GM19324 (cell line): ENCODE results near the gene STK32C.

Experiments used
- ATAC-seq: cut with Tn5 transposase; IDR thresholded peaks from one replicate; pipeline ENCODE4 v1.9.1; 2021; ENCODE audit warnings: mild to moderate bottlenecking, moderate library complexity; ENCODE audit not compliant: unreplicated experiment, low FRiP score

STK32C gene

GRCh38 chr10:132289439-132289838 is 18.3 kb downstream of the STK32C start:
- ATAC-seq, result no peak

GRCh38 chr10:132283604-132284382 is 24.0 kb downstream of the STK32C start:
- no peak for ATAC-seq

- ATAC-seq, result no peak
These were observed 24.8 kb downstream of the STK32C start for GRCh38 chr10:132282667-132283603.

GRCh38 chr10:132281915-132282666 is 25.7 kb downstream of the STK32C start:
- ATAC-seq, result no peak

GRCh38 chr10:132280646-132281074 is 27.1 kb downstream of the STK32C start:
- no peak for ATAC-seq

GRCh38 chr10:132279873-132280645 is 27.7 kb downstream of the STK32C start:
- no peak for ATAC-seq

- no peak for ATAC-seq
These were observed 30.4 kb downstream of the STK32C start for GRCh38 chr10:132277311-132277741.

- no peak for ATAC-seq
These were observed 31.0 kb downstream of the STK32C start for GRCh38 chr10:132276706-132277105.

- no peak for ATAC-seq
These were observed 31.5 kb downstream of the STK32C start for GRCh38 chr10:132276179-132276675.

GRCh38 chr10:132275426-132276178 is 32.1 kb downstream of the STK32C start:
- ATAC-seq, result no peak

- no peak for ATAC-seq
These were observed 32.8 kb downstream of the STK32C start for GRCh38 chr10:132274986-132275385.

- no peak for ATAC-seq
These were observed 33.2 kb downstream of the STK32C start for GRCh38 chr10:132274581-132274980.

- ATAC-seq, result no peak
These were observed 33.8 kb downstream of the STK32C start for GRCh38 chr10:132273966-132274365.

GRCh38 chr10:132273304-132273944 is 34.3 kb downstream of the STK32C start:
- ATAC-seq, result no peak

- ATAC-seq, result no peak
These were observed 35.3 kb downstream of the STK32C start for GRCh38 chr10:132272231-132272971.

- ATAC-seq, result no peak
These were observed 36.1 kb downstream of the STK32C start for GRCh38 chr10:132271458-132272230.
